Measurements from ENCODE around the gene CD300E. TPM values are rescaled to one million over a fixed set of nuclear protein-coding genes. Genes with fewer than 3 reads are reported as not detected.

The CD300E gene
- total RNA-seq, 4 donors from 2014 or later: 0.37 to 0.45 TPM; not detected in 2

DNA sequence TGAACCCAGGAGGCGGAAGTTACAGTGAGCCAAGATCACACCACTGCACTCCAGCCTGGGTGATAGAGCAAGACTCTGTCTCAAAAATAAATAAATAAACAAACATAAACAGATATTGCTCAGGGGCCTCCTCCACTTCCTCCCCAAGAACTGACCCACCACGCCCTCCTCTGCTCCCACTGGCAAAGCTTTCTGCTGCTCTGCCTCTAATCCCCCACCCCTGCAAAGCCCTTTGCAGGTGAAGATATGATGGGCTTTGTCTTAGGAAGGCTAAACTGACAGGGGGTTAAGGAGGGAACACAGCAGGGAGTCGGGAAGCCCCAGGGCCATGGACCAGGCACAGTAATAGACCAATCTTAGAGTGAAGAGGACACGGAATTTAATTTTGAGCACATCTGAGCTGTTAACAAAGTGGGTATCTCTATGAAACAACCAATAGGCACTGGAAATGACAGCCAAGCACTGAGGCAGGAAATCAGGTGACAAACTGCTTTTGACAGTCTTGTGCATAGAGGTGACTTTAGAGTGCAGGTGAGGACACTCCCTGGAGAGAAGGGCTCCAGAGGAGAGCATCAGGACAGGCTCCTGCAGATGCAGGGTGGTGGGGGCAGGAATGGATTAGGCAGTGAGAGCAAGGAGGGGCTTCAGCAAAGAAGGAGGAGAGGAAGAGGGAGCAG, 25.1 kb downstream of the CD300E start:
- DNase-seq (ENCODE audit: low spot score in 2 of 2): no peak
- H3K4me3 ChIP-seq (ENCODE audit: low read depth, poor library complexity, severe bottlenecking): no peak overlapping the region
- TF ChIP-seq POLR2A (IDR thresholded peaks at IDR 0.05): no peak
- TF ChIP-seq, protein P1, sequence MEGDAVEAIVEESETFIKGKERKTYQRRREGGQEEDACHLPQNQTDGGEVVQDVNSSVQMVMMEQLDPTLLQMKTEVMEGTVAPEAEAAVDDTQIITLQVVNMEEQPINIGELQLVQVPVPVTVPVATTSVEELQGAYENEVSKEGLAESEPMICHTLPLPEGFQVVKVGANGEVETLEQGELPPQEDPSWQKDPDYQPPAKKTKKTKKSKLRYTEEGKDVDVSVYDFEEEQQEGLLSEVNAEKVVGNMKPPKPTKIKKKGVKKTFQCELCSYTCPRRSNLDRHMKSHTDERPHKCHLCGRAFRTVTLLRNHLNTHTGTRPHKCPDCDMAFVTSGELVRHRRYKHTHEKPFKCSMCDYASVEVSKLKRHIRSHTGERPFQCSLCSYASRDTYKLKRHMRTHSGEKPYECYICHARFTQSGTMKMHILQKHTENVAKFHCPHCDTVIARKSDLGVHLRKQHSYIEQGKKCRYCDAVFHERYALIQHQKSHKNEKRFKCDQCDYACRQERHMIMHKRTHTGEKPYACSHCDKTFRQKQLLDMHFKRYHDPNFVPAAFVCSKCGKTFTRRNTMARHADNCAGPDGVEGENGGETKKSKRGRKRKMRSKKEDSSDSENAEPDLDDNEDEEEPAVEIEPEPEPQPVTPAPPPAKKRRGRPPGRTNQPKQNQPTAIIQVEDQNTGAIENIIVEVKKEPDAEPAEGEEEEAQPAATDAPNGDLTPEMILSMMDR (IDR thresholded peaks at IDR 0.05): no peak
- intact Hi-C loops (cut with DNase I; ENCODE audit: low total_unique reads): no loop called here
- WGBS, 2 donors: 75 to 81% methylated on average over 4 of the region's 4 CpGs

DNA sequence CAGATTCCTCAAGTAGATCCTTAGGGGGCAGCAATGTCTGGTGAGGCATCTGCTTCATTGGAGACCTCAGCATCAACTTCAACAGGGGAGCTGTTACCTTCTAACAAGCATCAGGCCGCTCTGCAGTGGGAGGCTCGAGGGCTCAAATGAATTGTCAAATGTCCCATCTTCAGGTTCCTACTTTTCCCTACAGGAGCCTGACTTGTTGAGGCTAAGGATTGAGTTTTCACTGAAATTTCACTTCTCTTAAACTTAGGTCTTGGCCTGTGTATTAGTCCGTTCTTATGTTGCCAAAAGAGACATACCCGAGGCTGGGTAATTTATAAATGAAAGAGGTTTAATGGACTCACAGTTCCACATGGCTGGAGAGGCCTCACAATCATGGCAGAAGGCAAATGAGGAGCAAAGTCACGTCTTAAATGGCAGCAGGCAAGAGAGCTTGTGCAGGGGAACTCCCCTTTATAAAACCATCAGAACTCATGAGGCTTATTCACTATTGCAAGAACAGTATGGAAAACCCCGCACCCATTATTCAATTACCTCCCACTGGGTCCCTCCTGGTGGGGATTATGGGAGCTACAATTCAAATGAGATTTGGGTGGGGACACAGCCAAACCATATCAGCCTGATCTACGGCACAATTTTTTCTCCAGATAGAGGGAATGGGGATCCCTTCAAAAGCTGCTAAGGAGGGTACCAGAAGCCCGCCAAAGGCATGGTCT, 26.3 kb downstream of the CD300E start:
- TF ChIP-seq POLR2A (IDR thresholded peaks at IDR 0.05): no peak
- TF ChIP-seq, protein P1 (IDR thresholded peaks at IDR 0.05): no peak
- DNase-seq (ENCODE audit: low spot score in 2 of 2): no peak
- WGBS, 2 donors: 71 to 77% methylated on average over 8 of the region's 8 CpGs
- intact Hi-C loops (cut with DNase I; ENCODE audit: low total_unique reads): no loop called here
- no peak overlapping the region for H3K4me3 ChIP-seq (ENCODE audit: low read depth, poor library complexity, severe bottlenecking)

DNA sequence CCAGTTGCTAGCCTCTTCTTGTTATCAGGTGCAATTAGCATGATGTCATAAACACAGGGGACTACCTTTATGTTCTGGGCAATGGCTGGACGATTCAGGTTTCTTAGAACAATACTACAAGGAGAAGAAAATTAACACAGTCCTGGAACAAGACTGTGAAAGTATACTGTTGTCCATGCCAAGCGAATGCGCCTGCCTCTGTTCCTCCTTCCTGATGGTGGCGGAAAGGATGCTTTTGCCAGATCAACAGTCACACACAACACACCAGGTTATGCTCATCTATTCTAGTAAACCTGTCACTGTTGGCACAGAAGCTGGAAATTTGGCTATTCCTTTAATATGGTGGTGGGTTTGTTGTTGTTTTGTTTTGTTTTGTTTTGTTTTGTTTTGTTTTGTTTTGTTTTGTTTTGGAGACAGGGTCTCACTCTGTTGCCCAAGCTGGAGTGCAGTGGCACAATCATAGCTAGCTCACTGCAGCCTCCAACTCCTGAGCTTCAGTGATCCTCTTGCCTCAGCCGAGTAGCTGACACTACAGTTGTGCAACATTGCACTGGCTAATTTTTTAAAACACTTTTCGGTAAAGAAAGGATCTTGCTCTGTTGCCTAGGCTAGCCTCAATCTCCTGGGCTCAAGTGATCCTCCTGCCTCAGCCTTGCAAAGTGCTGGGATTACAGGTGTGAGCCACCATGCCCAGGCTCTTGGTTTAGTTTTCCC, 28.3 kb downstream of the CD300E start:
- TF ChIP-seq, protein P1 (IDR thresholded peaks at IDR 0.05): no peak
- TF ChIP-seq POLR2A (IDR thresholded peaks at IDR 0.05): no peak
- 65 to 78% methylated on average over 6 of the region's 6 CpGs for WGBS, 2 donors
- intact Hi-C loops (cut with DNase I; ENCODE audit: low total_unique reads): no loop called here

DNA sequence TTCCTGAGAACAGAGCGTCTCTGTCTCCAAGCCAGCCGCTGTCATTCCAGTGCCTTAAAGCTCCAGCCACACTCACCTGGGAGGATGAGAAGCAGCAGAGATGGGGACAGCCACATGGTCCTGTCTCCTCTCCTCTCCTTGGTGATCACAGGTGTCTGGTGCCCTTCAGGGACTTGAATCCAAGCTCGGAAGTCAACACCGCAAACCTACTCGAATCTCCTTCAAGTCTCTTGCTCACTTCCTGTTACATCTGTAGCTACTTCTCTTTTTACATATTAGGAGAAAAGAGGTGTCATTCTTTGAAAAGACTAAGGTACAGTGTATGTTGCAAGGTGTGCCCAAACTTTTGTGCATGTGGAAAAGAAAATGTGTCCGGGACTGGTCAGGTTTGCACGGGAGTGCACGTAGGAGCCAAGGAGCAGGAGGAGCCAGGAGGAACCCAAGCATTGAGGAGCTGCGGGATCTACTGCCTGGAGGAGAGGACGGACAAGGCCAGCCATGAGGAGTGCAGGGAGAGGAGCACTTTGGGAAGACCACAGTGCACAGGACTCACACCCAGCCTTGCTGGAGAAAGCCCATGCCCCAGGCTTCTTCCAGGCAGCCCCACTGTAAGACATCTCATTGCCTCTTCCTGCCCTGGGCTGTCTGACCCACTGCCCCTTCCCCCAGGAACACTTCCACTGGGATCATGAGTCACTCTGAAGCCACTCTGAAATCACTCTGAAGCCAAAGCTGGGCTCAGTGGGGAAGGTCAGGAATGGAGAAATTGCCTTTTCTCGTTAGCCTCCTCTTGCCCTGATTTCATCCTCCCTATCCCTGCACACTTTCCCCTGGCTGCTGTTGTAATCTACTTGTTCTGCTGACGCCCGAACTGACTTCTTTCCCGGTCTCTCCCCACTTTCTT, 31.2 kb downstream of the CD300E start, which contains the start of gene CD300LD:
CD300LD (minus strand) TSS at position 197 of the 904 bp plus-strand sequence; CDS start at position 116, 81 bp downstream.
- 72 to 75% methylated on average over 14 of the region's 14 CpGs for WGBS, 2 donors
- no peak for TF ChIP-seq POLR2A (IDR thresholded peaks at IDR 0.05)
- TF ChIP-seq, protein P1 (IDR thresholded peaks at IDR 0.05): no peak

More for the DNA sequence above, 28.3 kb downstream of the CD300E start:
- no peak overlapping the region for H3K4me3 ChIP-seq (ENCODE audit: low read depth, poor library complexity, severe bottlenecking)
- DNase-seq (ENCODE audit: low spot score in 2 of 2): no peak

DNA sequence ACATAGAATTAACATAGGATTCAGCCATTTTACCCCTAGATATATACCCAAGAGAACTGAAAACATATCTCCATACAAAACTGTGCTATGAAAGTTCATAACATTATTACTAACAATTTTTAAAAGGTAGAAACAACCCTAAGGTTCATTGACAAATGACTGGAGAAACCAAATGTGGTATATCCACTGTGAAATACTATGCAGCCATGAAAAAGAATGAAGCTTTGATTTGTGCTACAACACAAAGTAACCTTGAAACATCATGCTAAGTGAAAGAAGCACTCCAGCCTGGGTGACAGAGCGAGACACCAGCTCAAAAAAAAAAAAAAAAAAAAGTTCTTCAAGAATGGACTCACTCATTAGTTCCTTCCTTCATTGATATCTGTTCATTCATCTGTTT, 32.0 kb downstream of the CD300E start:
- intact Hi-C loops (cut with DNase I; ENCODE audit: low total_unique reads): no loop called here
- no peak for DNase-seq (ENCODE audit: low spot score in 2 of 2)
- TF ChIP-seq POLR2A (IDR thresholded peaks at IDR 0.05): no peak
- TF ChIP-seq, protein P1 (IDR thresholded peaks at IDR 0.05): no peak
- H3K4me3 ChIP-seq (ENCODE audit: low read depth, poor library complexity, severe bottlenecking): no peak overlapping the region
- WGBS, 2 donors: 81 to 88% methylated on average over 1 of the region's 1 CpG

More for the DNA sequence above, 31.2 kb downstream of the CD300E start, which contains the start of gene CD300LD:
- H3K4me3 ChIP-seq (ENCODE audit: low read depth, poor library complexity, severe bottlenecking): no peak within 1 kb of the TSS
- DNase-seq (ENCODE audit: low spot score in 2 of 2): no peak
- intact Hi-C loops (cut with DNase I; ENCODE audit: low total_unique reads): no loop called here

Measured in lower leg skin (tissue), 4 donors.